A673 (cell line): Measurements from ENCODE around the gene CAP2. TPM values are rescaled to one million over a fixed set of nuclear protein-coding genes. Genes with fewer than 3 reads are reported as not detected.

Experiments used
- BruUV-seq: library from RNA; stranded (reverse); fragments of 400-500 nt; replicated peaks from 2 replicates; lab custom pipeline; 2021; lab: Mats Ljungman, UMichigan
- CTCF ChIA-PET: fragments of 300-600 bp; sonication (Branson Sonifier 250); formaldehyde crosslinking; loops from one replicate; lab custom pipeline; 2022; ENCODE audit warnings: antibody characterized with exemption; lab: Charles Lee
- POLR2A ChIA-PET: fragments of 300-600 bp; sonication (Branson Sonifier 250); formaldehyde crosslinking; loops from one replicate; lab custom pipeline; 2022; ENCODE audit warnings: antibody characterized with exemption; ENCODE audit not compliant: low non-redundant PET; lab: Charles Lee
- DNase-seq: peaks from one replicate; pipeline ENCODE4 v3.0.0-alpha.2; 2015; ENCODE audit warnings: low spot score
- H3K27ac ChIP-seq: fragments of 200-600 bp; sonication (generic); 2 replicates; pipeline ENCODE4 v1.5.1; 2016; ENCODE audit warnings: mixed run types, low read depth, mild to moderate bottlenecking, mixed read lengths, antibody characterized with exemption, low read length; ENCODE audit not compliant: poor library complexity, severe bottlenecking
- H3K27me3 ChIP-seq: fragments of 200-600 bp; sonication (generic); replicated peaks from 2 replicates; pipeline ENCODE4 v1.6.1; 2017; ENCODE audit warnings: mixed run types, low read depth, mild to moderate bottlenecking, mixed read lengths, antibody characterized with exemption, low read length; ENCODE audit not compliant: insufficient read depth, poor library complexity
- H3K36me3 ChIP-seq: fragments of 200-600 bp; sonication (generic); 2 replicates; pipeline ENCODE4 v1.6.1; 2016; ENCODE audit warnings: mixed run types, mild to moderate bottlenecking, mixed read lengths, antibody characterized with exemption, low read length; ENCODE audit not compliant: insufficient read depth, poor library complexity, severe bottlenecking
- H3K4me1 ChIP-seq: fragments of 200-600 bp; sonication (generic); 2 replicates; pipeline ENCODE4 v1.6.1; 2017; ENCODE audit warnings: mixed run types, mild to moderate bottlenecking, mixed read lengths, antibody characterized with exemption, low read length; ENCODE audit not compliant: insufficient read depth, poor library complexity, severe bottlenecking
- H3K4me3 ChIP-seq: fragments of 200-600 bp; sonication (generic); 2 replicates; pipeline ENCODE4 v1.5.1; 2016; ENCODE audit warnings: low read depth, mixed run types, mild to moderate bottlenecking, mixed read lengths, low read length; ENCODE audit not compliant: poor library complexity, severe bottlenecking
- H3K9me3 ChIP-seq: fragments of 200-600 bp; sonication (generic); 2 replicates; pipeline ENCODE4 v1.6.1; 2016; ENCODE audit warnings: mixed run types, low read depth, mild to moderate bottlenecking, mixed read lengths, antibody characterized with exemption, low read length; ENCODE audit not compliant: poor library complexity, severe bottlenecking
- CTCF ChIP-seq: fragments of 300-800, 200-600 bp; sonication (generic); conservative IDR thresholded peaks from 2 replicates; pipeline ENCODE4 v1.5.1; 2017; ENCODE audit warnings: low read depth, mild to moderate bottlenecking, antibody characterized with exemption, low read length, moderate library complexity, mixed read lengths
- EZH2 ChIP-seq: fragments of 200-600 bp; sonication (generic); IDR thresholded peaks from 2 replicates; pipeline ENCODE4 v1.6.1; 2017; ENCODE audit warnings: borderline replicate concordance, low read depth, mild to moderate bottlenecking, mixed read lengths, antibody characterized with exemption, low read length; ENCODE audit not compliant: poor library complexity, severe bottlenecking
- intact Hi-C: fragments of 100-400 bp; cut with micrococcal nuclease; formaldehyde crosslinking; loops from one replicate; pipeline ENCODE4 v1.10.0; 2022; ENCODE audit not compliant: unreplicated experiment
- total RNA-seq: library from RNA; stranded (reverse); gene quantifications from 2 replicates; pipeline ENCODE4 v1.2.3, GENCODE V29; 2021

Gene CAP2
- total RNA-seq, 1 experiment from 2014 or later: 20.8 TPM

- no peaks in the 10 kb centered on the region for H3K9me3 ChIP-seq
- H3K4me3 ChIP-seq: no peak overlapping the region
- no peaks in the 10 kb centered on the region for H3K27me3 ChIP-seq
- H3K27ac ChIP-seq: no peak overlapping the region
- ChIA-PET POLR2A (no interaction called here), CTCF (interaction anchor here (0.5 kb wide), 1 partner anchor 10 kb away, joined by 3 read pairs; no protein-coding TSS in a partner anchor)
- H3K4me1 ChIP-seq: no peaks in the 10 kb centered on the region
- no peak for DNase-seq
- intact Hi-C loops: no loop called here
- TF ChIP-seq CTCF (no peak), EZH2 (no peak)
- no peaks in the 10 kb centered on the region for H3K36me3 ChIP-seq
- BruUV-seq: no TSS peak
Observed at GRCh38 chr6:17525637-17526036, 132.2 kb downstream of the CAP2 start.

GRCh38 chr6:17527076-17527475, 133.7 kb downstream of the CAP2 start:
- intact Hi-C loops: no loop called here
- no peak for DNase-seq
- ChIA-PET CTCF (no interaction called here), POLR2A (interaction anchor here (0.6 kb wide), 1 partner anchor 268 kb away, joined by 3 read pairs; no protein-coding TSS in a partner anchor)
- Histone ChIP-seq H3K4me1 (no peaks in the 10 kb centered on the region), H3K9me3 (no peaks in the 10 kb centered on the region), H3K4me3 (no peak overlapping the region), H3K36me3 (no peaks in the 10 kb centered on the region), H3K27ac (no peak overlapping the region), H3K27me3 (no peaks in the 10 kb centered on the region)
- no peak for TF ChIP-seq CTCF
- no peak for TF ChIP-seq EZH2
- BruUV-seq: no TSS peak

- H3K4me1 ChIP-seq: no peaks in the 10 kb centered on the region
- no peak overlapping the region for H3K27ac ChIP-seq
- H3K36me3 ChIP-seq: no peaks in the 10 kb centered on the region
- intact Hi-C loops: no loop called here
- POLR2A ChIA-PET: no interaction called here
- H3K4me3 ChIP-seq: no peak overlapping the region
- no peak for TF ChIP-seq EZH2
- TF ChIP-seq CTCF: no peak
- no peaks in the 10 kb centered on the region for H3K9me3 ChIP-seq
- no TSS peak for BruUV-seq
- no peaks in the 10 kb centered on the region for H3K27me3 ChIP-seq
- DNase-seq: no peak
- CTCF ChIA-PET: no interaction called here
Observed at GRCh38 chr6:17530321-17530835, 137.0 kb downstream of the CAP2 start.
